GM18520 (cell line): ENCODE results near the gene STXBP2.
A peak's percentile ranks its signal among the peaks of the same experiment; 100 is the strongest.

Experiments
- ATAC-seq: cut with Tn5 transposase; IDR thresholded peaks from one replicate; pipeline ENCODE4 v1.9.1; 2021; ENCODE audit not compliant: unreplicated experiment

Gene STXBP2

GRCh38 chr19:7636691-7637373, at the start of gene STXBP2:
STXBP2 (plus strand) TSS chr19:7637110; CDS start chr19:7637150, 40 bp downstream.
- peak; percentile 42 for ATAC-seq

GRCh38 chr19:7589822-7590221, 47.1 kb upstream of the STXBP2 start:
- no peak for ATAC-seq

- no peak for ATAC-seq
These were observed 46.7 kb upstream of the STXBP2 start for GRCh38 chr19:7590256-7590655.

GRCh38 chr19:7595466-7596133, 41.3 kb upstream of the STXBP2 start, which contains the start of gene CAMSAP3:
CAMSAP3 (plus strand) TSS chr19:7595863; CDS start chr19:7596003, 140 bp downstream.
- no peak for ATAC-seq

- ATAC-seq: no peak
These were observed 40.5 kb upstream of the STXBP2 start for GRCh38 chr19:7596211-7596937.

- ATAC-seq: no peak
These were observed 39.2 kb upstream of the STXBP2 start for GRCh38 chr19:7597689-7598088.

- no peak for ATAC-seq
These were observed 38.7 kb upstream of the STXBP2 start for GRCh38 chr19:7598180-7598579.

- ATAC-seq: no peak
These were observed 36.2 kb upstream of the STXBP2 start for GRCh38 chr19:7600721-7601120.

GRCh38 chr19:7602240-7602934, 34.5 kb upstream of the STXBP2 start:
- no peak for ATAC-seq

GRCh38 chr19:7602935-7603497, 33.9 kb upstream of the STXBP2 start:
- no peak for ATAC-seq

- no peak for ATAC-seq
These were observed 33.0 kb upstream of the STXBP2 start for GRCh38 chr19:7603919-7604318.

GRCh38 chr19:7605490-7606222, 31.3 kb upstream of the STXBP2 start:
- no peak for ATAC-seq

- ATAC-seq: no peak
These were observed 30.6 kb upstream of the STXBP2 start for GRCh38 chr19:7606289-7606688.

GRCh38 chr19:7607212-7607873, 29.6 kb upstream of the STXBP2 start:
- no peak for ATAC-seq

- no peak for ATAC-seq
These were observed 28.9 kb upstream of the STXBP2 start for GRCh38 chr19:7607874-7608560.

- ATAC-seq: no peak
These were observed 26.2 kb upstream of the STXBP2 start for GRCh38 chr19:7610491-7611240.

- ATAC-seq: no peak
These were observed 25.2 kb upstream of the STXBP2 start for GRCh38 chr19:7611541-7612279.
